ENCODE data around the gene TNIK. TPM values are rescaled to one million over a fixed set of nuclear protein-coding genes. Genes with fewer than 3 reads are reported as not detected.

The TNIK gene
- total RNA-seq, 1 experiment from 2014 or later, result 7.0 TPM

DNA sequence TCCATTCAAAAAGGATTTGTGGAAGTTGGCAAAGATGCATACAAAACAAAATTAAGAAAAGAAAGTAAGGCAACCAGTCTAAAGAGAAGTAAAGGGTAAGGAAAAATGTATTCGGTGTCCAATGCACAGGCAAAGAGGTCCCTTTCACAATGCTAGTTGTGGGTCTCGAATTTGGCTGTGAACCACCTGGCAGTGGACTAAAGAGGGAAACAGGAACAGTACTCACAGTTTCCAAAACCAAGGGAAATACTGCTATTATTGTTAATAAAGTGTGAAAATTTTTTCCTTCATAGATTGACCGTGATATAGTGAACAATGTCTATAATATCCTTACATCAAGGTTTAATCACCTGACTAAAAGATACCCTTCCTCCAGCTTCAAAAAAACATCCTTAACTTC lies 57.9 kb downstream of the TNIK start:
- Histone ChIP-seq H3K27ac (ENCODE audit: low read length) (no peak overlapping the region), H3K9me2 (replicated peaks; ENCODE audit: low read length) (no peaks in the 10 kb centered on the region), H3F3A (ENCODE audit: low read length, unreplicated experiment) (no peaks in the 10 kb centered on the region), H3K4me3 (ENCODE audit: low read length) (no peak overlapping the region), H3K9ac (ENCODE audit: low read length) (no peak overlapping the region), H2AFZ (ENCODE audit: low read length) (no peak overlapping the region), H3K9me3 (ENCODE audit: low read length) (no peaks in the 10 kb centered on the region), H3K27me3 (ENCODE audit: low read length) (no peaks in the 10 kb centered on the region), H3K36me3 (ENCODE audit: low read depth, low read length) (no peaks in the 10 kb centered on the region), H3K4me1 (ENCODE audit: insufficient read depth, low read length) (peaks cover 14% of the 10 kb centered on the region), H4K20me1 (ENCODE audit: low read length) (no peaks in the 10 kb centered on the region), H3K4me2 (ENCODE audit: low read length) (no peak overlapping the region), H3K79me2 (ENCODE audit: low read length) (no peaks in the 10 kb centered on the region)
- TF ChIP-seq, protein P1, sequence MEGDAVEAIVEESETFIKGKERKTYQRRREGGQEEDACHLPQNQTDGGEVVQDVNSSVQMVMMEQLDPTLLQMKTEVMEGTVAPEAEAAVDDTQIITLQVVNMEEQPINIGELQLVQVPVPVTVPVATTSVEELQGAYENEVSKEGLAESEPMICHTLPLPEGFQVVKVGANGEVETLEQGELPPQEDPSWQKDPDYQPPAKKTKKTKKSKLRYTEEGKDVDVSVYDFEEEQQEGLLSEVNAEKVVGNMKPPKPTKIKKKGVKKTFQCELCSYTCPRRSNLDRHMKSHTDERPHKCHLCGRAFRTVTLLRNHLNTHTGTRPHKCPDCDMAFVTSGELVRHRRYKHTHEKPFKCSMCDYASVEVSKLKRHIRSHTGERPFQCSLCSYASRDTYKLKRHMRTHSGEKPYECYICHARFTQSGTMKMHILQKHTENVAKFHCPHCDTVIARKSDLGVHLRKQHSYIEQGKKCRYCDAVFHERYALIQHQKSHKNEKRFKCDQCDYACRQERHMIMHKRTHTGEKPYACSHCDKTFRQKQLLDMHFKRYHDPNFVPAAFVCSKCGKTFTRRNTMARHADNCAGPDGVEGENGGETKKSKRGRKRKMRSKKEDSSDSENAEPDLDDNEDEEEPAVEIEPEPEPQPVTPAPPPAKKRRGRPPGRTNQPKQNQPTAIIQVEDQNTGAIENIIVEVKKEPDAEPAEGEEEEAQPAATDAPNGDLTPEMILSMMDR (conservative IDR thresholded peaks at IDR 0.05; ENCODE audit: low read depth, low read length), result no peak
- TF ChIP-seq EZH2phosphoT487 (IDR thresholded peaks at IDR 0.05; ENCODE audit: borderline replicate concordance, low read length), result no peak
- no peak for TF ChIP-seq EZH2 (IDR thresholded peaks at IDR 0.05; ENCODE audit: low read length, unreplicated experiment)
- CTCF ChIA-PET, result no interaction called here
- intact Hi-C loops (cut with micrococcal nuclease), result no loop called here
- no peak for DNase-seq
- POLR2A ChIA-PET (ENCODE audit: unreplicated experiment), result no interaction called here
- no peak for ATAC-seq
- no TSS peak for BruUV-seq (replicated peaks)

- Histone ChIP-seq H3K36me3 (ENCODE audit: low read depth, low read length) (no peaks in the 10 kb centered on the region), H3F3A (ENCODE audit: low read length, unreplicated experiment) (no peaks in the 10 kb centered on the region), H3K27me3 (ENCODE audit: low read length) (no peaks in the 10 kb centered on the region), H2AFZ (ENCODE audit: low read length) (no peak overlapping the region), H4K20me1 (ENCODE audit: low read length) (no peaks in the 10 kb centered on the region), H3K9ac (ENCODE audit: low read length) (no peak overlapping the region), H3K9me3 (ENCODE audit: low read length) (no peaks in the 10 kb centered on the region), H3K4me2 (ENCODE audit: low read length) (no peak overlapping the region), H3K4me3 (ENCODE audit: low read length) (no peak overlapping the region), H3K27ac (ENCODE audit: low read length) (no peak overlapping the region), H3K4me1 (ENCODE audit: insufficient read depth, low read length) (peaks cover 13% of the 10 kb centered on the region), H3K9me2 (replicated peaks; ENCODE audit: low read length) (no peaks in the 10 kb centered on the region), H3K79me2 (ENCODE audit: low read length) (no peaks in the 10 kb centered on the region)
- intact Hi-C loops (cut with micrococcal nuclease), result no loop called here
- POLR2A ChIA-PET (ENCODE audit: unreplicated experiment), result no interaction called here
- CTCF ChIA-PET, result no interaction called here
- BruUV-seq (replicated peaks), result no TSS peak
- TF ChIP-seq, protein P1 (conservative IDR thresholded peaks at IDR 0.05; ENCODE audit: low read depth, low read length), result no peak
- TF ChIP-seq EZH2 (IDR thresholded peaks at IDR 0.05; ENCODE audit: low read length, unreplicated experiment) (no peak), EZH2phosphoT487 (IDR thresholded peaks at IDR 0.05; ENCODE audit: borderline replicate concordance, low read length) (no peak)
- ATAC-seq (no peak), DNase-seq (no peak)
These were observed 58.8 kb downstream of the TNIK start for GRCh38 chr3:171401432-171401831.

GRCh38 chr3:171399842-171400241 lies 60.4 kb downstream of the TNIK start:
- Histone ChIP-seq H3K36me3 (ENCODE audit: low read depth, low read length) (no peaks in the 10 kb centered on the region), H3K4me1 (ENCODE audit: insufficient read depth, low read length) (peaks cover 9% of the 10 kb centered on the region), H3K9me3 (ENCODE audit: low read length) (no peaks in the 10 kb centered on the region), H3K79me2 (ENCODE audit: low read length) (no peaks in the 10 kb centered on the region), H3F3A (ENCODE audit: low read length, unreplicated experiment) (no peaks in the 10 kb centered on the region), H2AFZ (ENCODE audit: low read length) (no peak overlapping the region), H3K4me3 (ENCODE audit: low read length) (no peak overlapping the region), H3K27me3 (ENCODE audit: low read length) (no peaks in the 10 kb centered on the region), H3K4me2 (ENCODE audit: low read length) (no peak overlapping the region), H3K27ac (ENCODE audit: low read length) (no peak overlapping the region), H3K9ac (ENCODE audit: low read length) (no peak overlapping the region), H4K20me1 (ENCODE audit: low read length) (no peaks in the 10 kb centered on the region), H3K9me2 (replicated peaks; ENCODE audit: low read length) (no peaks in the 10 kb centered on the region)
- ATAC-seq (no peak), DNase-seq (no peak)
- POLR2A ChIA-PET (ENCODE audit: unreplicated experiment), result no interaction called here
- no TSS peak for BruUV-seq (replicated peaks)
- CTCF ChIA-PET, result no interaction called here
- intact Hi-C loops (cut with micrococcal nuclease), result no loop called here
- TF ChIP-seq, protein P1 (conservative IDR thresholded peaks at IDR 0.05; ENCODE audit: low read depth, low read length), result no peak
- TF ChIP-seq EZH2phosphoT487 (IDR thresholded peaks at IDR 0.05; ENCODE audit: borderline replicate concordance, low read length) (no peak), EZH2 (IDR thresholded peaks at IDR 0.05; ENCODE audit: low read length, unreplicated experiment) (no peak)
